HepG2 (cell line): ENCODE data around the gene PLCL2. TPM values are rescaled to one million over a fixed set of nuclear protein-coding genes. Genes with fewer than 3 reads are reported as not detected.

ENCODE experiments used
- ATAC-seq: fragments of 200-7000 bp; cut with Tn5 transposase; 3 replicates; pipeline ENCODE4 v1.9.1; 2020; ENCODE audit warnings: mild to moderate bottlenecking, moderate library complexity
- BruUV-seq: library from RNA; stranded (reverse); fragments of 400-500 nt; replicated peaks from 2 replicates; lab custom pipeline; 2021; lab: Mats Ljungman, UMichigan
- CTCF ChIA-PET: fragments of 300-600 bp; formaldehyde crosslinking; extraction: SDS; loops from one replicate; lab custom pipeline; 2021; ENCODE audit warnings: low total read pairs, inconsistent platforms, low intra/inter-chr PET ratio; lab: Yijun Ruan, JAX
- POLR2A ChIA-PET: fragments of 350-600 bp; sonication (Branson Sonifier 250); formaldehyde crosslinking; loops from one replicate; lab custom pipeline; 2020; ENCODE audit warnings: antibody characterized with exemption, inconsistent platforms; lab: Yijun Ruan, JAX
- DNase-seq: peaks from one replicate; pipeline ENCODE4 v3.0.0-alpha.2; 2015; ENCODE audit warnings: low spot score
- FAIRE-seq: peaks from 3 replicates; lab custom pipeline; 2011; peaks lifted over from hg19 to GRCh38; lab: Jason Lieb, UNC
- H2AFZ ChIP-seq: one replicate; pipeline ENCODE4 v1.6.1; 2011; ENCODE audit warnings: low read length, inconsistent platforms
- H3K27ac ChIP-seq: fragments of 300-600 bp; 3 replicates; pipeline ENCODE4 v1.8.0; 2011; ENCODE audit warnings: mixed run types, mild to moderate bottlenecking, mixed read lengths, low read length, inconsistent platforms; ENCODE audit not compliant: insufficient read depth; ENCODE audit errors: extremely low read length
- H3K27me3 ChIP-seq, 2 experiments: fragments of 200-600 bp in 1 of 2; 2 replicates in 1 of 2; 3 replicates in 1 of 2; pipeline versions ENCODE4 v1.6.0 to v1.8.0; 2011; ENCODE audit warnings: low read length in 2 of 2, mild to moderate bottlenecking in 2 of 2, moderate library complexity in 2 of 2, inconsistent platforms in 1 of 2; ENCODE audit not compliant: insufficient read depth in 2 of 2, control insufficient read depth in 1 of 2
- H3K36me3 ChIP-seq, 2 experiments: fragments of 200-600 bp in 1 of 2; replicated peaks in 1 of 2; 2 replicates in 1 of 2; 3 replicates in 1 of 2; pipeline versions ENCODE4 v1.5.1 to v1.8.0; 2011; ENCODE audit warnings: low read length in 2 of 2, inconsistent platforms in 1 of 2; ENCODE audit not compliant: insufficient read depth in 2 of 2, control insufficient read depth in 1 of 2
- H3K4me1 ChIP-seq: 2 replicates; pipeline ENCODE4 v1.5.1; 2012; ENCODE audit warnings: low read length, inconsistent platforms; ENCODE audit not compliant: insufficient read depth
- H3K4me2 ChIP-seq: 2 replicates; pipeline ENCODE4 v1.6.0; 2011; ENCODE audit warnings: low read depth, low read length, inconsistent platforms
- H3K4me3 ChIP-seq, 3 experiments: fragments of 200-600 bp in 1 of 3; sonication (generic), shearing (Covaris generic) in 1 of 3; replicated peaks in 1 of 3; 2 replicates each; pipeline ENCODE4 v1.5.1; 2011 to 2016; ENCODE audit warnings: low read length in 3 of 3, inconsistent platforms in 2 of 3, low read depth in 2 of 3, mild to moderate bottlenecking in 2 of 3, control low read depth in 1 of 3, mixed read lengths in 1 of 3; ENCODE audit not compliant: insufficient read depth in 1 of 3
- H3K79me2 ChIP-seq: one replicate; pipeline ENCODE4 v1.6.1; 2011; ENCODE audit warnings: low read length, inconsistent platforms; ENCODE audit not compliant: insufficient read depth
- H3K9ac ChIP-seq: 2 replicates; pipeline ENCODE4 v1.6.0; 2011; ENCODE audit warnings: mild to moderate bottlenecking, low read depth, low read length, inconsistent platforms; ENCODE audit not compliant: insufficient read depth
- H3K9me3 ChIP-seq: 2 replicates; pipeline ENCODE4 v1.5.1; 2012; ENCODE audit warnings: mild to moderate bottlenecking, low read length
- H4K20me1 ChIP-seq: 2 replicates; pipeline ENCODE4 v1.6.0; 2011; ENCODE audit warnings: inconsistent platforms, mild to moderate bottlenecking, low read length, moderate library complexity; ENCODE audit not compliant: insufficient read depth
- ETV6 ChIP-seq: sonication (generic); formaldehyde crosslinking; conservative IDR thresholded peaks from 2 replicates; pipeline ENCODE4 v1.4.0; 2020; ENCODE audit warnings: missing genetic modification reagents
- GATAD2A ChIP-seq: IDR thresholded peaks from 2 replicates; pipeline ENCODE4 v1.6.1; 2016
- POLR2A ChIP-seq, 2 experiments: IDR thresholded peaks; 2 replicates each; pipeline ENCODE4 v1.6.1; 2011; ENCODE audit warnings: low read depth in 2 of 2, low read length in 2 of 2, mild to moderate bottlenecking in 1 of 2, moderate library complexity in 1 of 2; ENCODE audit not compliant: insufficient read depth in 1 of 2
- TFE3 ChIP-seq: IDR thresholded peaks from 2 replicates; pipeline ENCODE4 v1.6.1; 2016
- ZC3H4 ChIP-seq: sonication (generic); formaldehyde crosslinking; IDR thresholded peaks from 2 replicates; pipeline ENCODE4 v1.4.0; 2020; ENCODE audit warnings: missing genetic modification reagents, borderline replicate concordance
- ZNF780A ChIP-seq: sonication (generic); formaldehyde crosslinking; IDR thresholded peaks from 2 replicates; pipeline ENCODE4 v1.8.0; 2022; ENCODE audit warnings: mild to moderate bottlenecking, missing genetic modification reagents, moderate library complexity
- WGBS: methylation state at CpG from one replicate; pipeline ENCODE4 v1.1.6; 2017; ENCODE audit warnings: low lambda C conversion rate; 5-methylcytosine and 5-hydroxymethylcytosine counted together
- in situ Hi-C: cut with HindIII; loops from 2 replicates; pipeline ENCODE4 v1.10.0; 2017; ENCODE audit warnings: low pct_unique_long_range_greater_than_20kb; ENCODE audit not compliant: extremely low pct_ligation_motif_present
- intact Hi-C: fragments of 100-400 bp; cut with micrococcal nuclease; formaldehyde crosslinking; loops from one replicate; pipeline ENCODE4 v1.10.0; 2022; ENCODE audit not compliant: unreplicated experiment
- polyA plus RNA-seq, 8 experiments: library from polyadenylated mRNA; depleted of rRNA in 3 of 8; stranded (reverse) in 7 of 8; unstranded in 1 of 8; fragments of >200 nt; fragmentation: Illumina TruSeq in 4 of 8; extraction: Trizol in 4 of 8; gene quantifications; 2 replicates each; pipeline versions ENCODE4 v1.2.1 to v1.2.3, GENCODE V29; 2011 to 2016; ENCODE audit warnings: low read depth in 4 of 8, missing spikeins in 1 of 8, mixed read lengths in 1 of 8; ENCODE audit not compliant: insufficient read depth in 1 of 8
- total RNA-seq, 5 experiments: library from RNA; depleted of rRNA; stranded (reverse); fragments of >200 nt; fragmentation: Illumina TruSeq; extraction: Trizol; gene quantifications; 2 replicates each; pipeline ENCODE4 v1.2.3, GENCODE V29; 2016; ENCODE audit warnings: low read depth in 1 of 5
- TF ChIP-seq, protein P1 (sequence below): sonication (generic); formaldehyde crosslinking; IDR thresholded peaks from 2 replicates; pipeline ENCODE4; 2020; ENCODE audit warnings: missing genetic modification reagents, mild to moderate bottlenecking, borderline replicate concordance
- TF ChIP-seq, protein P2 (sequence below): sonication (generic); formaldehyde crosslinking; IDR thresholded peaks from 2 replicates; pipeline ENCODE4 v1.4.0; 2020; ENCODE audit warnings: missing genetic modification reagents, mild to moderate bottlenecking, borderline replicate concordance

PLCL2 gene
- total and polyA plus RNA-seq, 2 of the 13 experiments (the other 11 are each of a cell fraction or from before 2014, with no cell fraction given): not detected

GRCh38 chr3:17013571-17013970, 128.8 kb downstream of the PLCL2 start (continued):
- TF ChIP-seq, protein P1, sequence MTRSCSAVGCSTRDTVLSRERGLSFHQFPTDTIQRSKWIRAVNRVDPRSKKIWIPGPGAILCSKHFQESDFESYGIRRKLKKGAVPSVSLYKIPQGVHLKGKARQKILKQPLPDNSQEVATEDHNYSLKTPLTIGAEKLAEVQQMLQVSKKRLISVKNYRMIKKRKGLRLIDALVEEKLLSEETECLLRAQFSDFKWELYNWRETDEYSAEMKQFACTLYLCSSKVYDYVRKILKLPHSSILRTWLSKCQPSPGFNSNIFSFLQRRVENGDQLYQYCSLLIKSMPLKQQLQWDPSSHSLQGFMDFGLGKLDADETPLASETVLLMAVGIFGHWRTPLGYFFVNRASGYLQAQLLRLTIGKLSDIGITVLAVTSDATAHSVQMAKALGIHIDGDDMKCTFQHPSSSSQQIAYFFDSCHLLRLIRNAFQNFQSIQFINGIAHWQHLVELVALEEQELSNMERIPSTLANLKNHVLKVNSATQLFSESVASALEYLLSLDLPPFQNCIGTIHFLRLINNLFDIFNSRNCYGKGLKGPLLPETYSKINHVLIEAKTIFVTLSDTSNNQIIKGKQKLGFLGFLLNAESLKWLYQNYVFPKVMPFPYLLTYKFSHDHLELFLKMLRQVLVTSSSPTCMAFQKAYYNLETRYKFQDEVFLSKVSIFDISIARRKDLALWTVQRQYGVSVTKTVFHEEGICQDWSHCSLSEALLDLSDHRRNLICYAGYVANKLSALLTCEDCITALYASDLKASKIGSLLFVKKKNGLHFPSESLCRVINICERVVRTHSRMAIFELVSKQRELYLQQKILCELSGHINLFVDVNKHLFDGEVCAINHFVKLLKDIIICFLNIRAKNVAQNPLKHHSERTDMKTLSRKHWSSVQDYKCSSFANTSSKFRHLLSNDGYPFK (CRISPR knock-in tag): no peak

DNA sequence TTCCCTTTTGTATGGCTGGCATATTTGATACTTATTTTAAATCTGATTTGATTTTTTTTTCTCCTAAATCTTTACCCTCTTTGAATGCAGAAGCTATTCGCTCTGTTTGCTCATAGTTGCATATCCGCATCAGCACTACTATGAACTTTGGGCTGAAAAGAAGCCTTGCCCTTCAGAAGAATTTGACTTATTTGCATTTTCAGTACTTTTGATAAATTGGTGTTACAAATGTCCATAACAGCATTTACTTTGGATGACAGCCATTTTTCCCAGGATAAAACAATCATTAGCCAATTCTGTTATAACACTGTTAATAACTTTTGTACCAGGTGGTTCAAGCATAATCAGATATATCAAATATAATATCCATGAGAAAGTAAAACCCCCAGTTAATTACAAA, 129.5 kb downstream of the PLCL2 start:
- ATAC-seq (no peak), FAIRE-seq (peak; percentile 18)
- Histone ChIP-seq H3K4me1 (peaks cover 12% of the 10 kb centered on the region), H3K9ac (no peak overlapping the region)
- BruUV-seq: no TSS peak
- 5% methylated on average over 2 of the region's 2 CpGs for WGBS
- TF ChIP-seq ZC3H4 (no peak), GATAD2A (CRISPR knock-in tag) (no peak), TFE3 (CRISPR knock-in tag) (no peak), ZNF780A (CRISPR knock-in tag) (no peak), ETV6 (CRISPR knock-in tag) (no peak), POLR2A (IDR thresholded peaks at IDR 0.05; ENCODE audit: insufficient read depth in 1 of 2, low read depth in 2 of 2, low read length in 2 of 2) (no peak)
- TF ChIP-seq, protein P2, sequence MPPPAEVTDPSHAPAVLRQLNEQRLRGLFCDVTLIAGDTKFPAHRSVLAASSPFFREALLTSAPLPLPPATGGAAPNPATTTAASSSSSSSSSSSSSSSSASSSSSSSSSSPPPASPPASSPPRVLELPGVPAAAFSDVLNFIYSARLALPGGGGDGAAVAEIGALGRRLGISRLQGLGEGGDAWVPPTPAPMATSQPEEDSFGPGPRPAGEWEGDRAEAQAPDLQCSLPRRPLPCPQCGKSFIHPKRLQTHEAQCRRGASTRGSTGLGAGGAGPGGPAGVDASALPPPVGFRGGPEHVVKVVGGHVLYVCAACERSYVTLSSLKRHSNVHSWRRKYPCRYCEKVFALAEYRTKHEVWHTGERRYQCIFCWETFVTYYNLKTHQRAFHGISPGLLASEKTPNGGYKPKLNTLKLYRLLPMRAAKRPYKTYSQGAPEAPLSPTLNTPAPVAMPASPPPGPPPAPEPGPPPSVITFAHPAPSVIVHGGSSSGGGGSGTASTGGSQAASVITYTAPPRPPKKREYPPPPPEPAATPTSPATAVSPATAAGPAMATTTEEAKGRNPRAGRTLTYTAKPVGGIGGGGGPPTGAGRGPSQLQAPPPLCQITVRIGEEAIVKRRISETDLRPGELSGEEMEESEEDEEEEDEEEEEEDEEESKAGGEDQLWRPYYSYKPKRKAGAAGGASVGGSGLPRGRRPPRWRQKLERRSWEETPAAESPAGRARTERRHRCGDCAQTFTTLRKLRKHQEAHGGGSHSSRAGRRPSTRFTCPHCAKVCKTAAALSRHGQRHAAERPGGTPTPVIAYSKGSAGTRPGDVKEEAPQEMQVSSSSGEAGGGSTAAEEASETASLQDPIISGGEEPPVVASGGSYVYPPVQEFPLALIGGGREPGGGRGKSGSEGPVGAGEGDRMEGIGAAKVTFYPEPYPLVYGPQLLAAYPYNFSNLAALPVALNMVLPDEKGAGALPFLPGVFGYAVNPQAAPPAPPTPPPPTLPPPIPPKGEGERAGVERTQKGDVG (CRISPR knock-in tag): no peak
- TF ChIP-seq, all 625 proteins: peak for 0
- no peaks in the 10 kb centered on the region for H3K27me3 ChIP-seq
- peak; percentile 4 for DNase-seq
- H3K36me3 ChIP-seq: no peaks in the 10 kb centered on the region
- CTCF ChIA-PET: no interaction called here
- POLR2A ChIA-PET: no interaction called here
- H3K79me2 ChIP-seq: no peaks in the 10 kb centered on the region
- H2AFZ ChIP-seq: no peak overlapping the region
- H4K20me1 ChIP-seq: no peaks in the 10 kb centered on the region
- no peak overlapping the region for H3K27ac ChIP-seq
- no peak overlapping the region for H3K4me2 ChIP-seq
- in situ Hi-C loops (no loop called here), intact Hi-C loops (no loop called here)
- H3K4me3 ChIP-seq: no peak overlapping the region
- no peaks in the 10 kb centered on the region for H3K9me3 ChIP-seq
